NCI-H345 treated with DMSO at 0.1 percent for 48 hours (cell line): ENCODE measurements around the gene ZNF608.

Source experiments
- DNase-seq: peaks from one replicate; lab custom pipeline; 2025; ENCODE audit not compliant: unreplicated experiment; lab: John Stamatoyannopoulos, UW

The ZNF608 gene

GRCh38 chr5:124754206-124754927 is 7.9 kb upstream of the ZNF608 start:
- DNase-seq: no peak

GRCh38 chr5:124752854-124753720 is 6.6 kb upstream of the ZNF608 start:
- DNase-seq: no peak

GRCh38 chr5:124751031-124751430 is 4.6 kb upstream of the ZNF608 start:
- no peak for DNase-seq

GRCh38 chr5:124748687-124749594 is 2.5 kb upstream of the ZNF608 start:
- peak; percentile 82 for DNase-seq

- DNase-seq: peak; percentile 65
Measured at GRCh38 chr5:124747791-124748686, 1.6 kb upstream of the ZNF608 start.

- DNase-seq: peak; percentile 47
Measured at GRCh38 chr5:124746916-124747790, 714 bp upstream of the ZNF608 start.

- no peak for DNase-seq
Measured at GRCh38 chr5:124745007-124745927, 1.2 kb downstream of the ZNF608 start.

- no peak for DNase-seq
Measured at GRCh38 chr5:124744170-124744971, 2.1 kb downstream of the ZNF608 start.

- DNase-seq: no peak
Measured at GRCh38 chr5:124743602-124744169, 2.8 kb downstream of the ZNF608 start.

- DNase-seq: no peak
Measured at GRCh38 chr5:124742983-124743601, 3.3 kb downstream of the ZNF608 start.

GRCh38 chr5:124742521-124742920 is 3.9 kb downstream of the ZNF608 start:
- no peak for DNase-seq

- no peak for DNase-seq
Measured at GRCh38 chr5:124741711-124742496, 4.5 kb downstream of the ZNF608 start.

- no peak for DNase-seq
Measured at GRCh38 chr5:124740991-124741583, 5.4 kb downstream of the ZNF608 start.

- no peak for DNase-seq
Measured at GRCh38 chr5:124740071-124740470, 6.4 kb downstream of the ZNF608 start.

- no peak for DNase-seq
Measured at GRCh38 chr5:124739634-124740025, 6.8 kb downstream of the ZNF608 start.
